Measurements from ENCODE around the gene TCERG1L.
A peak's percentile ranks its signal among the peaks of the same experiment; 100 is the strongest.
"Not testable (repeated sequence)": the region's sequence is repeated elsewhere in the genome, so short reads cannot be mapped to it uniquely, and the experiment has no call there.

TCERG1L gene

GRCh38 chr10:131350245-131350644 lies 38.7 kb upstream of the TCERG1L start:
- H4K20me1 ChIP-seq = peaks cover 0 to 13% (median 0%) of the 10 kb centered on the region in 11 experiments; a peak in 3 of 22 replicates
- H3K9ac ChIP-seq = no peak overlapping the region
- no peaks in the 10 kb centered on the region for H3K36me3 ChIP-seq
- TF ChIP-seq Cebpa-rat (IDR thresholded peaks at IDR 0.05) = no peak
- no peak overlapping the region for H3K4me3 ChIP-seq
- H3K9me3 ChIP-seq (replicated peaks in 1 of 11) = no peaks in the 10 kb centered on the region
- no peaks in the 10 kb centered on the region for H3K27me3 ChIP-seq
- H3K4me2 ChIP-seq = no peak overlapping the region
- no peak overlapping the region for H3K27ac ChIP-seq
- peaks cover 0 to 25% (median 20%) of the 10 kb centered on the region in 10 experiments; a peak in 16 of 20 replicates for H3K4me1 ChIP-seq

GRCh38 chr10:131346456-131346855 lies 34.9 kb upstream of the TCERG1L start:
- Histone ChIP-seq H3K4me3 (no peak overlapping the region), H3K4me1 (peaks cover 0 to 36% (median 24%) of the 10 kb centered on the region in 10 experiments; a peak in 16 of 20 replicates), H3K27me3 (peaks cover 0 to 4% (median 0%) of the 10 kb centered on the region in 11 experiments; a peak in 2 of 22 replicates), H3K9ac (no peak overlapping the region), H3K4me2 (peak overlapping the region in 7 of 11 experiments; percentile 35 to 70 (median 56); a peak in 12 of 22 replicates), H3K9me3 (replicated peaks in 1 of 11) (no peaks in the 10 kb centered on the region), H3K36me3 (no peaks in the 10 kb centered on the region), H3K27ac (no peak overlapping the region), H4K20me1 (peaks cover 0 to 6% (median 0%) of the 10 kb centered on the region in 11 experiments; a peak in 2 of 22 replicates)
- no peak for TF ChIP-seq Cebpa-rat (IDR thresholded peaks at IDR 0.05)

GRCh38 chr10:131345691-131346090 lies 34.2 kb upstream of the TCERG1L start:
- no peak for TF ChIP-seq Cebpa-rat (IDR thresholded peaks at IDR 0.05)
- Histone ChIP-seq H4K20me1 (peaks cover 0 to 2% (median 0%) of the 10 kb centered on the region in 11 experiments; a peak in 2 of 22 replicates), H3K4me2 (peak overlapping the region; percentile 0 to 70 (median 44); a peak in 15 of 22 replicates), H3K9me3 (replicated peaks in 1 of 11) (0 out of 22 replicates have a peak, but pooled peaks cover 0 to 4% (median 0%) of the 10 kb centered on the region in 11 experiments), H3K4me3 (no peak overlapping the region), H3K4me1 (peaks cover 0 to 36% (median 24%) of the 10 kb centered on the region in 10 experiments; a peak in 16 of 20 replicates), H3K36me3 (no peaks in the 10 kb centered on the region), H3K27ac (no peak overlapping the region), H3K9ac (no peak overlapping the region), H3K27me3 (peaks cover 0 to 4% (median 0%) of the 10 kb centered on the region in 11 experiments; a peak in 2 of 22 replicates)

GRCh38 chr10:131344747-131345146 lies 33.2 kb upstream of the TCERG1L start:
- Histone ChIP-seq H3K9me3 (replicated peaks in 1 of 11) (0 out of 22 replicates have a peak, but pooled peaks cover 0 to 4% (median 0%) of the 10 kb centered on the region in 11 experiments), H3K9ac (no peak overlapping the region), H3K27me3 (peaks cover 0 to 4% (median 0%) of the 10 kb centered on the region in 11 experiments; a peak in 2 of 22 replicates), H3K27ac (no peak overlapping the region), H3K4me1 (peaks cover 0 to 36% (median 24%) of the 10 kb centered on the region in 10 experiments; a peak in 16 of 20 replicates), H4K20me1 (peaks cover 0 to 2% (median 0%) of the 10 kb centered on the region in 11 experiments; a peak in 2 of 22 replicates), H3K4me2 (peak overlapping the region in 7 of 11 experiments; percentile 35 to 70 (median 56); a peak in 11 of 22 replicates), H3K36me3 (no peaks in the 10 kb centered on the region), H3K4me3 (no peak overlapping the region)
- no peak for TF ChIP-seq Cebpa-rat (IDR thresholded peaks at IDR 0.05)

GRCh38 chr10:131337741-131338140 lies 26.2 kb upstream of the TCERG1L start:
- Histone ChIP-seq H3K36me3 (no peaks in the 10 kb centered on the region), H3K27ac (no peak overlapping the region), H3K27me3 (no peaks in the 10 kb centered on the region; a peak in 1 of 22 replicates), H3K4me2 (no peak overlapping the region), H3K4me1 (peaks cover 0 to 8% (median 0%) of the 10 kb centered on the region in 10 experiments; a peak in 7 of 20 replicates), H4K20me1 (no peaks in the 10 kb centered on the region), H3K9me3 (replicated peaks in 1 of 11) (peaks cover 9 to 34% (median 23%) of the 10 kb centered on the region in 11 experiments), H3K9ac (no peak overlapping the region), H3K4me3 (no peak overlapping the region)
- TF ChIP-seq Cebpa-rat (IDR thresholded peaks at IDR 0.05) = no peak

- Histone ChIP-seq H3K9ac (no peak overlapping the region), H4K20me1 (no peaks in the 10 kb centered on the region), H3K4me3 (no peak overlapping the region), H3K4me1 (peaks cover 0 to 9% (median 2%) of the 10 kb centered on the region in 10 experiments; a peak in 8 of 20 replicates), H3K27me3 (no peaks in the 10 kb centered on the region), H3K27ac (no peak overlapping the region), H3K4me2 (peak overlapping the region in 4 of 11 experiments; percentile 2 to 36 (median 22); a peak in 4 of 22 replicates), H3K36me3 (no peaks in the 10 kb centered on the region), H3K9me3 (replicated peaks in 1 of 11) (peaks cover 19 to 42% (median 29%) of the 10 kb centered on the region in 11 experiments)
- no peak for TF ChIP-seq Cebpa-rat (IDR thresholded peaks at IDR 0.05)
Measured at GRCh38 chr10:131332821-131333220, 21.3 kb upstream of the TCERG1L start.

- peaks cover 5 to 23% (median 15%) of the 10 kb centered on the region in 11 experiments; a peak in 19 of 22 replicates for H3K27me3 ChIP-seq
Measured at GRCh38 chr10:131323880-131324279, 12.4 kb upstream of the TCERG1L start.

GRCh38 chr10:131323025-131323424 lies 11.5 kb upstream of the TCERG1L start:
- no peak overlapping the region for H3K9ac ChIP-seq
- H3K27ac ChIP-seq = no peak overlapping the region
- peaks cover 5 to 23% (median 15%) of the 10 kb centered on the region in 11 experiments; a peak in 19 of 22 replicates for H3K27me3 ChIP-seq
- no peak overlapping the region for H3K4me3 ChIP-seq
- H3K4me2 ChIP-seq = peak overlapping the region; percentile 66 to 86 (median 75); a peak in 21 of 22 replicates
- H4K20me1 ChIP-seq = peaks cover 0 to 1% (median 0%) of the 10 kb centered on the region in 11 experiments; a peak in 2 of 22 replicates
- no peak for TF ChIP-seq Cebpa-rat (IDR thresholded peaks at IDR 0.05)
- H3K4me1 ChIP-seq = peaks cover 23 to 46% (median 43%) of the 10 kb centered on the region in 10 experiments
- no peaks in the 10 kb centered on the region for H3K36me3 ChIP-seq
- no peaks in the 10 kb centered on the region for H3K9me3 ChIP-seq (replicated peaks in 1 of 11)

More at GRCh38 chr10:131323880-131324279, 12.4 kb upstream of the TCERG1L start:
- Histone ChIP-seq H3K4me1 (peaks cover 23 to 48% (median 43%) of the 10 kb centered on the region in 10 experiments), H4K20me1 (no peaks in the 10 kb centered on the region; a peak in 1 of 22 replicates), H3K9me3 (replicated peaks in 1 of 11) (no peaks in the 10 kb centered on the region), H3K9ac (no peak overlapping the region), H3K36me3 (no peaks in the 10 kb centered on the region), H3K4me2 (peak overlapping the region; percentile 66 to 86 (median 75)), H3K4me3 (no peak overlapping the region), H3K27ac (no peak overlapping the region)
- TF ChIP-seq Cebpa-rat (IDR thresholded peaks at IDR 0.05) = no peak

GRCh38 chr10:131322575-131322974 lies 11.1 kb upstream of the TCERG1L start:
- H3K27ac ChIP-seq; H3K4me3 ChIP-seq; H3K9ac ChIP-seq; H3K9me3 ChIP-seq (replicated peaks in 1 of 11); H4K20me1 ChIP-seq; H3K36me3 ChIP-seq: not testable (repeated sequence)
- H3K4me2 ChIP-seq = peak overlapping the region; percentile 66 to 86 (median 75); a peak in 20 of 22 replicates
- H3K4me1 ChIP-seq = peaks cover 23 to 46% (median 43%) of the 10 kb centered on the region in 10 experiments
- H3K27me3 ChIP-seq = peaks cover 5 to 23% (median 15%) of the 10 kb centered on the region in 11 experiments; a peak in 19 of 22 replicates

Measured in BLaER1 treated with 17β-estradiol and CSF1 and Interleukin-3, amounts not matched to agents 10 nM and 100 nM (cell line).